ENCODE data around the gene PCDH19.
"Not testable (repeated sequence)": the region's sequence is repeated elsewhere in the genome, so short reads cannot be mapped to it uniquely, and the experiment has no call there.

- not testable (repeated sequence) for TF ChIP-seq CTCF, POLR2AphosphoS5, POLR2A (IDR thresholded peaks at IDR 0.05)
Measured at GRCh38 chrX:100441321-100441720, 31.2 kb upstream of the PCDH19 start.
